ENCODE measurements around the gene MYO9A.

Gene MYO9A

GRCh38 chr15:71804695-71805470 lies 313.1 kb downstream of the MYO9A start:
- no peak for DNase-seq

- DNase-seq, result no peak
These were observed 313.7 kb downstream of the MYO9A start for GRCh38 chr15:71804226-71804625.

- DNase-seq, result no peak
These were observed 315.2 kb downstream of the MYO9A start for GRCh38 chr15:71802770-71803169.

GRCh38 chr15:71801935-71802655 lies 315.9 kb downstream of the MYO9A start:
- no peak for DNase-seq

- peak; percentile 21 for DNase-seq
These were observed 316.9 kb downstream of the MYO9A start for GRCh38 chr15:71800835-71801745.

- DNase-seq, result no peak
These were observed 317.8 kb downstream of the MYO9A start for GRCh38 chr15:71800190-71800589.

- DNase-seq, result no peak
These were observed 319.3 kb downstream of the MYO9A start for GRCh38 chr15:71798641-71799040.

- DNase-seq, result no peak
These were observed 325.4 kb downstream of the MYO9A start for GRCh38 chr15:71792521-71792920.

GRCh38 chr15:71791975-71792374 lies 326.0 kb downstream of the MYO9A start:
- DNase-seq, result no peak

- DNase-seq, result no peak
These were observed 327.9 kb downstream of the MYO9A start for GRCh38 chr15:71790081-71790480.

- DNase-seq, result no peak
These were observed 328.3 kb downstream of the MYO9A start for GRCh38 chr15:71789616-71790015.

- DNase-seq, result no peak
These were observed 329.0 kb downstream of the MYO9A start for GRCh38 chr15:71788646-71789579.

GRCh38 chr15:71786673-71787072 lies 331.3 kb downstream of the MYO9A start:
- no peak for DNase-seq

- DNase-seq, result no peak
These were observed 332.0 kb downstream of the MYO9A start for GRCh38 chr15:71785996-71786395.

GRCh38 chr15:71784719-71785118 lies 333.2 kb downstream of the MYO9A start:
- no peak for DNase-seq

GRCh38 chr15:71782422-71783165 lies 335.4 kb downstream of the MYO9A start:
- no peak for DNase-seq

- no peak for DNase-seq
These were observed 336.0 kb downstream of the MYO9A start for GRCh38 chr15:71781965-71782265.

GRCh38 chr15:71781179-71781964 lies 336.6 kb downstream of the MYO9A start:
- DNase-seq, result no peak

- peak; percentile 36 for DNase-seq
These were observed 337.6 kb downstream of the MYO9A start for GRCh38 chr15:71780115-71780976.

All from NCI-H1694 treated with DMSO at 0.1 percent for 48 hours (cell line).